Suprapubic skin (tissue), 3 donors: ENCODE data around the gene LTBP3.

Source experiments
- CTCF ChIP-seq, 2 donors: fragments of 200-600 bp in 1 of 2; fragments of 450-650 bp in 1 of 2; sonication (generic) in 1 of 2; IDR thresholded peaks; one replicate each; pipeline ENCODE4 v1.5.1; 2016 to 2019; ENCODE audit warnings: antibody characterized with exemption in 2 of 2, mild to moderate bottlenecking in 1 of 2, moderate library complexity in 1 of 2
- POLR2AphosphoS5 ChIP-seq, 3 donors: sonication (generic); formaldehyde crosslinking; IDR thresholded peaks; one replicate each; pipeline ENCODE4 v1.6.1; 2017; ENCODE audit warnings: antibody characterized with exemption in 3 of 3

- TF ChIP-seq CTCF (IDR thresholded peaks at IDR 0.05) (no peak), POLR2AphosphoS5 (IDR thresholded peaks at IDR 0.05) (no peak)
Measured at GRCh38 chr11:65599955-65600246, 41.7 kb upstream of the LTBP3 start.
